GM12878 (cell line): ENCODE measurements around the gene BOLA1. TPM values are rescaled to one million over a fixed set of nuclear protein-coding genes. Genes with fewer than 3 reads are reported as not detected.

Experiments used
- ATAC-seq: fragments of 200-7000 bp; cut with Tn5 transposase; 3 replicates; pipeline ENCODE4 v1.9.1; 2020; ENCODE audit warnings: mild to moderate bottlenecking, moderate library complexity
- BruUV-seq: library from RNA; stranded (reverse); fragments of 400-500 nt; replicated peaks from 2 replicates; lab custom pipeline; 2021; lab: Mats Ljungman, UMichigan
- CTCF ChIA-PET: fragments of 300-600 bp; sonication (Branson Sonifier 250); formaldehyde crosslinking; extraction: SDS; loops from one replicate; lab custom pipeline; 2021; ENCODE audit warnings: inconsistent platforms; lab: Yijun Ruan, JAX
- POLR2A ChIA-PET: fragments of 350-600 bp; formaldehyde crosslinking; extraction: SDS; loops from one replicate; lab custom pipeline; 2021; ENCODE audit warnings: inconsistent platforms; lab: Charles Lee
- RAD21 ChIA-PET: fragments of 300-600 bp; sonication (Branson Sonifier 250); formaldehyde crosslinking; loops from one replicate; lab custom pipeline; 2023; ENCODE audit warnings: antibody characterized with exemption; ENCODE audit not compliant: unreplicated experiment; lab: Charles Lee
- SMC1A ChIA-PET: fragments of 300-600 bp; sonication (Branson Sonifier 250); formaldehyde crosslinking; loops from one replicate; lab custom pipeline; 2023; ENCODE audit not compliant: unreplicated experiment, uncharacterized antibody; lab: Charles Lee
- DNase-seq: peaks from one replicate; pipeline ENCODE4 v3.0.0-alpha.2; 2011; ENCODE audit warnings: low read depth, low spot score
- FAIRE-seq: peaks from 3 replicates; lab custom pipeline; 2011; peaks lifted over from hg19 to GRCh38; lab: Jason Lieb, UNC
- H2AFZ ChIP-seq: 2 replicates; pipeline ENCODE4 v1.6.0; 2011; ENCODE audit warnings: low read depth, low read length, control low read depth; ENCODE audit not compliant: control insufficient read depth
- H3K27ac ChIP-seq: 2 replicates; pipeline ENCODE4 v1.5.1; 2011; ENCODE audit warnings: control low read depth; ENCODE audit not compliant: control insufficient read depth, insufficient read depth
- H3K27me3 ChIP-seq, 2 experiments: replicated peaks in 1 of 2; 2 replicates each; pipeline versions ENCODE4 v1.6.0 to v1.6.1; 2011; ENCODE audit warnings: low read length in 1 of 2; ENCODE audit not compliant: control insufficient read depth in 2 of 2, insufficient read depth in 2 of 2
- H3K36me3 ChIP-seq, 2 experiments: 2 replicates each; pipeline ENCODE4 v1.5.1; 2011; ENCODE audit warnings: low read length in 1 of 2; ENCODE audit not compliant: control insufficient read depth in 2 of 2, insufficient read depth in 2 of 2
- H3K4me1 ChIP-seq: 2 replicates; pipeline ENCODE4 v1.6.1; 2011; ENCODE audit warnings: mild to moderate bottlenecking, low read length, moderate library complexity, mixed read lengths; ENCODE audit not compliant: control insufficient read depth, insufficient read depth
- H3K4me2 ChIP-seq: 2 replicates; pipeline ENCODE4 v1.6.0; 2011; ENCODE audit warnings: control low read depth; ENCODE audit not compliant: control insufficient read depth, insufficient read depth
- H3K4me3 ChIP-seq: fragments of 200-600 bp; sonication (generic); 2 replicates; pipeline ENCODE4 v1.5.1; 2016
- H3K79me2 ChIP-seq: 2 replicates; pipeline ENCODE4 v1.6.0; 2011; ENCODE audit warnings: low read length; ENCODE audit not compliant: control insufficient read depth, insufficient read depth
- H3K9ac ChIP-seq: 2 replicates; pipeline ENCODE4 v1.8.0; 2011; ENCODE audit warnings: low read length, control low read depth, mixed read lengths; ENCODE audit not compliant: control insufficient read depth, insufficient read depth
- H3K9me3 ChIP-seq: replicated peaks from 3 replicates; pipeline ENCODE4 v1.5.1; 2011; ENCODE audit warnings: mild to moderate bottlenecking, low read length; ENCODE audit not compliant: control insufficient read depth, insufficient read depth
- H4K20me1 ChIP-seq: 2 replicates; pipeline ENCODE4 v1.6.0; 2011; ENCODE audit not compliant: control insufficient read depth, insufficient read depth
- BMI1 ChIP-seq: fragments of 450-650 bp; IDR thresholded peaks from 2 replicates; pipeline ENCODE4 v1.6.1; 2016; ENCODE audit warnings: mild to moderate bottlenecking, moderate library complexity, borderline replicate concordance
- CREM ChIP-seq: IDR thresholded peaks from 2 replicates; pipeline ENCODE4 v1.6.1; 2014; ENCODE audit warnings: antibody characterized with exemption, low read depth
- HCFC1 ChIP-seq: fragments of 150-350 bp; IDR thresholded peaks from 2 replicates; pipeline ENCODE4 v1.6.1; 2014; ENCODE audit warnings: low read length
- HDGF ChIP-seq: fragments of 450-650 bp; IDR thresholded peaks from 2 replicates; pipeline ENCODE4 v1.6.1; 2016; ENCODE audit warnings: antibody characterized with exemption
- LARP7 ChIP-seq: fragments of 450-650 bp; IDR thresholded peaks from 2 replicates; pipeline ENCODE4 v1.6.1; 2017; ENCODE audit warnings: mild to moderate bottlenecking
- NFYB ChIP-seq: IDR thresholded peaks from 2 replicates; pipeline ENCODE4 v1.6.1; 2011; ENCODE audit warnings: low read depth, mild to moderate bottlenecking, low read length, improper control_type of control experiment, moderate library complexity; ENCODE audit not compliant: insufficient read depth
- NRF1 ChIP-seq: conservative IDR thresholded peaks from 2 replicates; pipeline ENCODE4 v1.6.1; 2011; ENCODE audit warnings: mild to moderate bottlenecking, low read depth, low read length, improper control_type of control experiment
- RCOR1 ChIP-seq: conservative IDR thresholded peaks from 2 replicates; pipeline ENCODE4 v1.6.1; 2012; ENCODE audit warnings: low read depth, low read length, improper control_type of control experiment
- SMC3 ChIP-seq: IDR thresholded peaks from 2 replicates; pipeline ENCODE4 v1.6.1; 2011; ENCODE audit warnings: low read length, improper control_type of control experiment, borderline replicate concordance
- SREBF2 ChIP-seq: IDR thresholded peaks from 2 replicates; pipeline ENCODE4 v1.6.1; 2012; ENCODE audit warnings: mild to moderate bottlenecking, low read length
- STAT1 ChIP-seq: fragments of 450-650 bp; conservative IDR thresholded peaks from 2 replicates; pipeline ENCODE4 v1.6.1; 2014; ENCODE audit warnings: antibody characterized with exemption, mild to moderate bottlenecking
- TARDBP ChIP-seq: IDR thresholded peaks from 2 replicates; pipeline ENCODE4 v1.6.1; 2016; ENCODE audit warnings: borderline replicate concordance
- YY1 ChIP-seq: IDR thresholded peaks from 2 replicates; pipeline ENCODE4 v1.6.1; 2011; ENCODE audit warnings: low read depth, mild to moderate bottlenecking, low read length
- ZBED1 ChIP-seq: IDR thresholded peaks from 2 replicates; pipeline ENCODE4 v1.6.1; 2016; ENCODE audit warnings: borderline replicate concordance
- ZSCAN29 ChIP-seq: fragments of 450-650 bp; IDR thresholded peaks from 2 replicates; pipeline ENCODE4 v1.6.1; 2017; ENCODE audit warnings: mild to moderate bottlenecking, moderate library complexity
- WGBS: methylation state at CpG from one replicate; pipeline ENCODE4 v1.1.6; 2016; ENCODE audit warnings: low lambda C conversion rate; ENCODE audit not compliant: insufficient replicate concordance, insufficient coverage; ENCODE audit errors: missing lambda C conversion rate; 5-methylcytosine and 5-hydroxymethylcytosine counted together
- in situ Hi-C: fragments of 300-500 bp; cut with MboI; formaldehyde crosslinking; loops from 9 replicates; pipeline ENCODE4 v1.14.3; 2018; ENCODE audit warnings: mixed read lengths
- intact Hi-C: fragments of 100-400 bp; cut with micrococcal nuclease; formaldehyde crosslinking; loops from one replicate; pipeline ENCODE4 v1.14.2; 2022; ENCODE audit not compliant: unreplicated experiment
- polyA plus RNA-seq, 11 experiments: library from polyadenylated mRNA; depleted of rRNA in 4 of 11; unstranded in 6 of 11; stranded (reverse) in 5 of 11; fragments of >200 nt; fragmentation: Nextera tagmentation in 4 of 11; fragmentation: Illumina TruSeq in 1 of 11; extraction: Ambion mirVana in 4 of 11; extraction: Trizol in 1 of 11; gene quantifications; 1 replicate in 1 of 11; 2 replicates in 10 of 11; pipeline versions ENCODE4 v1.2.1 to v1.2.3, GENCODE V29; 2011 to 2016; ENCODE audit warnings: inconsistent platforms in 2 of 11, missing spikeins in 2 of 11, low read depth in 1 of 11
- total RNA-seq, 4 experiments: library from RNA; depleted of rRNA in 3 of 4; stranded (reverse); fragments of >200 nt in 3 of 4; fragmentation: Illumina TruSeq in 1 of 4; extraction: Trizol in 1 of 4; gene quantifications; 2 replicates each; pipeline versions ENCODE4 v1.2.1 to v1.2.3, GENCODE V29; 2013 to 2021
- TF ChIP-seq, protein P1 (sequence below): IDR thresholded peaks from 2 replicates; pipeline ENCODE4 v1.6.1; 2012; ENCODE audit warnings: low read length, inconsistent platforms

The BOLA1 gene
- total and polyA plus RNA-seq, 10 of the 15 experiments (the other 5 are each of a cell fraction or from before 2014, with no cell fraction given) = 0.74 to 18.7 (median 11.3) TPM

DNA sequence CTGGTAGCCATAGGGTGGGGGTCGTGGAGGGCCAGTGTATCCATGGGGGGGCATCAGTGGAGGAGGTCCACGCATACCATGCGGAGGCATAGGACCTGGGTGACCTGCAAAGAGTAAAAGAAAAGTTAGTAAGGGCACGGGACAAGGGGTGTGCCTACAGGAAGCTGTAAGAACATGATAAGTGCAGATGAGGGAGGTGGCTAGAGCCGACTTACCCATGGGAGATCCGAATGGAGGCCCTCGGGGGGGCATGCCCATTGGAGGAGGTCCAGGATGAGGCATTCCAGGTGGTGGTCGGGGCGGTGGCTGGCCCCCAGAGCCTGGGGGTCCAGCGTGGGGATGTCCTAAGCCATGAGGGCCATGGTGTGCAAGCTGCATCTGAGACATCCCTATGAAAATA lies 24.3 kb downstream of the BOLA1 start:
- Histone ChIP-seq H3K79me2 (peaks cover 28% of the 10 kb centered on the region), H3K4me2 (no peak overlapping the region), H3K27ac (no peak overlapping the region), H3K9ac (no peak overlapping the region), H3K4me1 (peaks cover 10% of the 10 kb centered on the region), H3K9me3 (no peaks in the 10 kb centered on the region), H4K20me1 (no peaks in the 10 kb centered on the region), H3K27me3 (no peaks in the 10 kb centered on the region), H3K4me3 (no peak overlapping the region), H2AFZ (no peak overlapping the region), H3K36me3 (peaks cover 7 to 11% of the 10 kb centered on the region in 2 experiments)
- TF ChIP-seq, protein P1, sequence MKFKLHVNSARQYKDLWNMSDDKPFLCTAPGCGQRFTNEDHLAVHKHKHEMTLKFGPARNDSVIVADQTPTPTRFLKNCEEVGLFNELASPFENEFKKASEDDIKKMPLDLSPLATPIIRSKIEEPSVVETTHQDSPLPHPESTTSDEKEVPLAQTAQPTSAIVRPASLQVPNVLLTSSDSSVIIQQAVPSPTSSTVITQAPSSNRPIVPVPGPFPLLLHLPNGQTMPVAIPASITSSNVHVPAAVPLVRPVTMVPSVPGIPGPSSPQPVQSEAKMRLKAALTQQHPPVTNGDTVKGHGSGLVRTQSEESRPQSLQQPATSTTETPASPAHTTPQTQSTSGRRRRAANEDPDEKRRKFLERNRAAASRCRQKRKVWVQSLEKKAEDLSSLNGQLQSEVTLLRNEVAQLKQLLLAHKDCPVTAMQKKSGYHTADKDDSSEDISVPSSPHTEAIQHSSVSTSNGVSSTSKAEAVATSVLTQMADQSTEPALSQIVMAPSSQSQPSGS = no peak
- TF ChIP-seq SREBF2 (no peak), CREM (no peak), NFYB (no peak), STAT1 (no peak), YY1 (no peak), LARP7 (no peak), NRF1 (no peak), TARDBP (no peak), HCFC1 (no peak), BMI1 (no peak), RCOR1 (no peak), ZSCAN29 (no peak), ZBED1 (no peak), HDGF (no peak), SMC3 (no peak)
- 92% methylated on average over 10 of the region's 10 CpGs for WGBS
- in situ Hi-C loops (no loop called here), intact Hi-C loops (no loop called here)
- BruUV-seq = no TSS peak
- no peak for FAIRE-seq
- ChIA-PET RAD21 (no interaction called here), POLR2A (no interaction called here), SMC1A (no interaction called here), CTCF (no interaction called here)
- DNase-seq = no peak
- ATAC-seq = no peak
